Measurements from ENCODE around the gene CYTH3.
A peak's percentile ranks its signal among the peaks of the same experiment; 100 is the strongest.

Gene CYTH3

DNA sequence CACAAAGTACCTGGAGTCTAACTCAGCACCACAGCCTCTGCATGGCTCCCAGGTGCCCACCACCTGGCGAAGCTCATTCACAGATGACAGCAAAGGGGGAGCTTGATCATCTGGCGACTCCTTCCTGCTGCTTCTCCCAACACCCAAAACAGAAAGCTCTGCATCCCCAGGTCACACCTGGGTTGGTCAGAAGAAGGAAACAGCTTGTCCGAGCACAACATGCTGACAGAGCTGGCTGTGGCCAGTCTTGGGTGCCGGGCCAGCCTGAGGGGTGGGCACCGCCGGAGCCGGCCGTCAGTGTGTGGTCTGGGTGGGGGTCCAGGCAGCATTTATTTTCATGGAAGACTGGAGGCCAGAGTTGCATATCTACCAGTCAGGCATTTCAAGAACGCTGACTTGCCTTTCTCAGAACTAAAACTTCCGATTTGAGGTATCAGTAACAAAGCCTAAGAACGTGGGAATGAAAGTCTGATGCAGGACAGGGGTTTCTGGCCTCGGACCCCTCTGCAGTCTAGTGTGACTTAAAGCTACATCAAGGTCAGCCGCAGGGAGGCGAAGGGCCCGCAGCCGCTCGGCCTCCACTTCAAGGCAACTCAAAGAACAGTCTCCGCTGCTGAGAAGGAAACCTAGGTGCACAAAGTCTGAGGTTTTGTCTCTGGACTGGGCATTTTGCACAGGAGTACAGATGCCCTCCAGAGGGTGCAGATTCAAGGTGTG is 109.6 kb downstream of the CYTH3 start:
- no peak for DNase-seq (ENCODE audit: low spot score)
- TF ChIP-seq, protein P1, sequence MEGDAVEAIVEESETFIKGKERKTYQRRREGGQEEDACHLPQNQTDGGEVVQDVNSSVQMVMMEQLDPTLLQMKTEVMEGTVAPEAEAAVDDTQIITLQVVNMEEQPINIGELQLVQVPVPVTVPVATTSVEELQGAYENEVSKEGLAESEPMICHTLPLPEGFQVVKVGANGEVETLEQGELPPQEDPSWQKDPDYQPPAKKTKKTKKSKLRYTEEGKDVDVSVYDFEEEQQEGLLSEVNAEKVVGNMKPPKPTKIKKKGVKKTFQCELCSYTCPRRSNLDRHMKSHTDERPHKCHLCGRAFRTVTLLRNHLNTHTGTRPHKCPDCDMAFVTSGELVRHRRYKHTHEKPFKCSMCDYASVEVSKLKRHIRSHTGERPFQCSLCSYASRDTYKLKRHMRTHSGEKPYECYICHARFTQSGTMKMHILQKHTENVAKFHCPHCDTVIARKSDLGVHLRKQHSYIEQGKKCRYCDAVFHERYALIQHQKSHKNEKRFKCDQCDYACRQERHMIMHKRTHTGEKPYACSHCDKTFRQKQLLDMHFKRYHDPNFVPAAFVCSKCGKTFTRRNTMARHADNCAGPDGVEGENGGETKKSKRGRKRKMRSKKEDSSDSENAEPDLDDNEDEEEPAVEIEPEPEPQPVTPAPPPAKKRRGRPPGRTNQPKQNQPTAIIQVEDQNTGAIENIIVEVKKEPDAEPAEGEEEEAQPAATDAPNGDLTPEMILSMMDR (IDR thresholded peaks at IDR 0.05; ENCODE audit: extremely low read depth, missing control alignments) = no peak

DNA sequence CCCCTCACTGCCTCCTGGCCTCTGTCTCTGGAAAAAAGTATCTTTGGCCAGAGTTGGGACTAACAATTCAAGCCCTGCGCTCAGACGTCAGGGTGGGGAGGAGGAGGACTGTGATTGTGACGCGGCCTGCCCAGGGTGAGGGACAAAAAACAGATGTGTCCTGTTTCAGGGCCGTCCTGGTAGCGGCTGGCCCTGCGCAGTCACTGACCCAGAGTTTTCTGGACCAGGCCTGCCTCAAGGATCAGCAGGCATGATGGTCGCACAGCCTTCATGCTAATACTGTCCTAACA is 110.1 kb downstream of the CYTH3 start:
- DNase-seq (ENCODE audit: low spot score) = no peak
- TF ChIP-seq, protein P1 (IDR thresholded peaks at IDR 0.05; ENCODE audit: extremely low read depth, missing control alignments) = no peak

DNA sequence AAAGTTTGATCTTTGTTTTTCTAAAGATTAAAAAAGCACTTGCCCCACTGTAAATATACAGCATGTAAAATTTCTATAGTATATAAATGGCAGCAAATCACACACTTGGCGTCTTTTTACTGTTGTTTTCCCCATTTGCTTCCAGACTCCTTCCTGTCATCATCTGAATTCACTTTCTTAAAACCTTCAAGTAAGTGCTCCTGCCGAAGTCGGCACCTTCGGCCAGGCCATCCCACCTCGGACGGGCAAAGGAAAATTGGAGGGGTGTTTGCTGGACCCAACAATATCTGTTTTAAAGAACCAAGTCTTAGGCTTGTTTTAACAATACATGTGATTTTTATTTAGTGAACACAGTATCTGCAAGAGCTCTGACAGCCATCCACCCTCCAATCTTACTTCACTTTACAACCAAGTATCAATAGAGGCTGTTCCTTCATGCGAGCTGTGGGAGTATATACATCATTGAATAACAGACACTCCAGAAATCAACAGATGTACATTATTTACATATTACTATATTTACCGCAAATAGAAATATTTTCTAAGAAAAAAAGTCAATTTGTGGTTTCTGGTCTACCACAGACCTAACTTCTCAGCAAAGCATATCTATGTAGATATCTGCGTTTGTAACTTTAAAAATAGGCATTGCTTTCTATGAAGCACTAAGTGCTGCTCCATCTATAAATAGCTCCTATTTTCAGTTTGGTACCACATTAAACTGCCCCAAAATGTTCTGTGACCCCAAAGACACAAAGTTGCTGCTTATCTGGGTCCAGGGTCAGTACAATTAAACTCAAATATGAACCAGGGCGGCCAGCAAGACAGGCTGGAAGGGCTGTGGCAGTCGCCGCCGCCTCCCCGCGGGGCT is 110.7 kb downstream of the CYTH3 start:
- TF ChIP-seq, protein P1 (IDR thresholded peaks at IDR 0.05; ENCODE audit: extremely low read depth, missing control alignments) = no peak
- peak; percentile 58 for DNase-seq (ENCODE audit: low spot score)

DNA sequence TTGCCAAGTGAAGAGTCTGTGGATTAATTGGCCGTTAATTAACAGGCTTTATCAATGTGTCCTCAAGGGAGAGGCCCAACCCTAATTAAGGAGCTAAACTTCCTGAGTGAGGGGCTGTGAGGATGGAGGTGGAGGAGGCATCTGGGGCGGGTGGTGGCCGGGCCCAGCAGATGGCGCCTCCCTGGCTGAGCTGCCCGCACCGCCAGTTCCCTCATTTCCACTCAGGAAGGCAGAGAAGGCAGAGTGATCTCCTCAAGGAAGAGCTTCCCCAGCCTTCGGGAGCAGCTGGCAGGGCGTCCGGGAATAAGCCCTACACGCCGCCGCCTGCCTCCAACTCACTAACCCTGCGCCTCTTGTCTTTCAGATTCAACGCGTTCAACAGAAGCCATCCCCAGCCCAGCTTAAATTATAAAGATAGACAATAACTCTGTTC is 112.2 kb downstream of the CYTH3 start:
- no peak for DNase-seq (ENCODE audit: low spot score)
- TF ChIP-seq, protein P1 (IDR thresholded peaks at IDR 0.05; ENCODE audit: extremely low read depth, missing control alignments) = peak; percentile 4

DNA sequence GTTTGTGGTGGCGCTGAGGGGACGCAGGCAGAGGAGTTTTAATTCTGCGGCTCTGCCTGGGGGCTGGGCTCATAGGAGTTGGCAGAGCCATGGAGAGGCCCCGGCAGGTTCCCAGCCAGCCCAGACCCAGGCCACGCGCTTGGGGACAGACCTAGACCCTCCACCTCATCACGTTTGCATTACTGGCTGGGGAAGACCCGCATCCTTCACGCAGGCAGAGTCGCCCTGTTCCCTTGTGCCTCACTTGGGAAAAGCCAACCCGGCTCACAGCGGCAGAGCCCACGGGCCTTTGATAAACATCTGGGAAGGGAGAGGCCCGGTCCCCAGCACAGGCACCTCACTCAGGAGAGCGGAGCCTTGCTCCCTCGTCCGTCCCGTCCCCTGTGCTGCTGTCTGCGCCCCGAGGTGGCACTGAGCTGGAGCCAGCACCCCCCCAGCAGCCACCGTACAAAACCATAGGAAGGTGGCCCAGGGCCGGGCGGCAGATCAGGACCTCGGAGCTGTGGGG is 112.8 kb downstream of the CYTH3 start:
- DNase-seq (ENCODE audit: low spot score) = no peak
- TF ChIP-seq, protein P1 (IDR thresholded peaks at IDR 0.05; ENCODE audit: extremely low read depth, missing control alignments) = no peak

DNA sequence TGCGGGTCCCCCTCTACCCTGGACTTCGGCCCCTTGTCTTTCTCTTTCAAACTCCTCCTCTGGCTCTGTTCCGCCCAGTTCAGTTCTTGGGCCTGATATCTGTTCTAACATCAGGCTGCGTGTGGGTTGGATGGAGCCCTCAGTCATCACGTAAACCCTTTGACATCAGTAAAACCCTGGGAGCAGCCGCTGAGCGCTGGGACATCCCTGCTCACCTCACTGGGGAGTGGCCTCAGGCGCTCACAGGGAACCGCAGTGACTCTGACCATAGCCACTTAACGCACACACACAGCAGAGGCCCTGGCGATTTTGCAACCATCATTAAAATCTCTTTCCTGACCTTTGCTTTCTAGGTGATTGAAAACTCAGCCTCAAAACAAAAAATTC is 113.3 kb downstream of the CYTH3 start:
- TF ChIP-seq, protein P1 (IDR thresholded peaks at IDR 0.05; ENCODE audit: extremely low read depth, missing control alignments) = no peak
- no peak for DNase-seq (ENCODE audit: low spot score)

DNA sequence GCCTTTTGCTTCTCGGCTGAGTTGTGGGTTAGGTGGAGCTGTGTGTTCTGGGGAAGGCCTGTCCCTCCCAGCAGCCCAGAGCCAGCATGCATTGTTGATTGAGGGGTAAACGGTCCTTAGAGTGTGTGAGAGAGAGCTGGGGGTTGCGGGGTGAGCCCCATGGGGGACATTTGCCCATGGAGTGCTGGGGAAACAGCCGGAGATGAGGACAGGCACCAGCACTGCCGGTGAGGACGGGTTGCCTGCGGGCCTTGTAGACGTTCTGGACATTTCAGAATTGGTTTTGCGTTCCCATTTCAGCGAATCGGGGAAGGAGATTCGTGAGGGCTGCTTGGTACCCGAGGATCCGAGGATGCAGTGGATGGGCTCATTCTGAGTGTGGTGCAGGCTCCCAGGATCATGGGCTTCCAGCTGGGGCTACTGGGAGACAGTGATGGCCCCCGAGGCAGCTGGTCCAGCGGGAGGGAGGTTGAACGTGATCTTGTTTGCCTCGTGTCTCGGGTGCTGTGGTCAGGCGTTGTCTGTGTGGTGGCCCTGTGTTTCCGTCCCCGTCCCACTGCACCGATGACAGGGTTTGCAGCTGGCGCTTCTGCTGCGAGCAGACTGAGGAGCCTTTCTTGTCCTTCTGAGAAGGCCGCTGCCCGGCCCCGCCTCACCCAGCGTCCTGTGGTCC is 113.9 kb downstream of the CYTH3 start:
- TF ChIP-seq, protein P1 (IDR thresholded peaks at IDR 0.05; ENCODE audit: extremely low read depth, missing control alignments) = no peak
- no peak for DNase-seq (ENCODE audit: low spot score)
